ENCODE measurements around the gene C1QL2.

- TF ChIP-seq TAF1 (IDR thresholded peaks at IDR 0.05; ENCODE audit: low read depth, low read length) (no peak), POLR2AphosphoS5 (IDR thresholded peaks at IDR 0.05; ENCODE audit: low read depth, low read length) (no peak)
Observed at GRCh38 chr2:119134775-119135174, 23.8 kb downstream of the C1QL2 start.

Data from GM12891 (cell line).